Measurements from ENCODE around the gene PPP2R2C.

- TF ChIP-seq POLR2A (IDR thresholded peaks at IDR 0.05) = no peak
- no peak for TF ChIP-seq CTCF (IDR thresholded peaks at IDR 0.05)
Measured at GRCh38 chr4:6298035-6298434, 174.4 kb downstream of the PPP2R2C start.

Data from body of pancreas (tissue), 4 donors.